Activated T-helper 1 cell treated with anti-CD3 and anti-CD28 coated beads, Interleukin-2, amount 50 U/mL, for 16 hours (primary cell): Measurements from ENCODE around the gene DAPK2.

ENCODE experiments used
- DNase-seq, 2 donors: peaks; one replicate each; pipeline ENCODE4 v3.0.0-alpha.2; 2020; ENCODE audit warnings: low read depth in 1 of 2, low spot score in 1 of 2

Gene DAPK2

DNA sequence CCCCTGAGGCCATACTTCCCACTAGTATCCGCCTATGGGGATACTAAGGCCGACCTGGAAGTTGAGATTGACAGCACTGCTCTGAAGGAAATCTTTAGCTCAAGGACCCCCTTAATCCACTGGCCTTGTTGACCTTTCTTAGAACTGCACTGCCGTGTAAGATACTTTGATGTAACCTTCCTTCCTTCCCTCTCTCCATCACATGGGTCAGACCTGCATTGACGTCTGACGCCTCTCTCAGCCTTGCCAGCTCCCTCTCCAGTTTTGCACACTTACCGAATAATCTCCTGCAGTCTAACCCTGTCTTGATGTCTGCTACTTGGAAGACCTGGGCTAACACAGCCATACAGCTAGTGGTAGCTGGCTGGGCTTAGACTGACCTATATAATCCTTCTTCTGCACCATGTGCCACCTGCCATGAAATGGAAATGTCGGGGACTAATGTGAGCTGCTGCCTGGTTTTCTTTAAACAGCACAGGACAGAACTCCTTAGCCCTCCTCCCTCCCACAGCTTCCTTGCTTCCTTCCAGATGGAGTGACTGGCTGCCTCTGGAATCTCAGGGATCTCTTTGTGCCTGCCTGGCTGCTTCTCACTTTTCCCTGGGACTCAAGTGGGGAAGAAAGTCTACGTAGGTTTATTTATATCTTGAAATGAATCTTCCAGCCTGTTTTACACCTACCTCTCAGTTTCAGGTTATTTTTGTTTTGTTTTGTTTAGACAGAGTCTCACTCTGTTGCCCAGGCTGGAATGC lies 173.3 kb downstream of the DAPK2 start:
- DNase-seq, result no peak

DNA sequence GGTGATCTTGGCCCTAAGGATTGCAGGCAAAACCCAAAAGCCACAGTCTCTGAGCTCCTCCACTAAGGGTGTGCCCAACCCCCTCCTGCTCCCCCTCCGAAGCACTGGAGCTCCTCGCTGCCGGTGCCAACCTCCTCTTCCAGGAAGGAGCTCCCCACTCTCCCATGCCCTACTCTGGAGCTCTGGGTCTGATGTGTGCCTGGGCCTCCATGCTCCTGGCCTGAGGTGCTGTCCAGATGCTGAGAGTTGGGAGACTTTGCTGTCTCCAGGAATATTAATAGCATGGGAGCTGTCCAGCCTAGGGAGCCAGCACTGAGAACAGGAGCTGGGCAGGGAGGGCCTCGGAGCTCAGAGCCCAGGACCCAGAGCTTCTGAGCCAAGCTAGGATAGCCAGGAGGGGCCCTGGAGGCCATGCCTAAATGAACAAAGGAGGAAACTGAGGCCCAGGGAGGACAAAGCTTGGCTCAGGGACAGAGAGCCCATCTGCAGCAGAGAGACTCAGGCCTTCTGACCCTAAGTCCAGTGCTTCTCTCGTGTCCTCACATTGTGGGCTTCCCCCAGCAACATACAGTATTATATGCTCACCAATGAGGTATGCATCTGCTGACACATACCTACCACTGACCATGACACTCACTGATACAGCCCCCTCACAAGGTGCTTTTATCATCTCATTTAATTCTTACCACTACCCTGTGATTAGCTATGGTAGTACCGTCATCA lies 175.6 kb downstream of the DAPK2 start:
- no peak for DNase-seq

DNA sequence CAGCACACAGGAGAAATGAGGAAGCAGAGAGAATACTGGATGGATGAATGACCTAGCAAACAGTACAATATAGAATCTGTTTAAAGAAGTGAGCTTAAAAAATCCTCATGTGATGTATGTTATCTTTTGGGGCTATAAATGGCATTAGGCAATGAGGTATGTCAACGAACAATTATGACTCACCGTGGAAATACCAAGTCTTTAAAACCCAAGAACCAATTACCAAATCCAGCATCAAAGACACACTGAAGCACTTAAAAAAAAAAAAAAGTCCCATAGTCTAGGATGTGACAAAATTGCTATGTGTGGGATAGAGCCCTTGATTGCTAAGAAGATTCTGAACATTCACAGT lies 176.3 kb downstream of the DAPK2 start:
- no peak for DNase-seq

DNA sequence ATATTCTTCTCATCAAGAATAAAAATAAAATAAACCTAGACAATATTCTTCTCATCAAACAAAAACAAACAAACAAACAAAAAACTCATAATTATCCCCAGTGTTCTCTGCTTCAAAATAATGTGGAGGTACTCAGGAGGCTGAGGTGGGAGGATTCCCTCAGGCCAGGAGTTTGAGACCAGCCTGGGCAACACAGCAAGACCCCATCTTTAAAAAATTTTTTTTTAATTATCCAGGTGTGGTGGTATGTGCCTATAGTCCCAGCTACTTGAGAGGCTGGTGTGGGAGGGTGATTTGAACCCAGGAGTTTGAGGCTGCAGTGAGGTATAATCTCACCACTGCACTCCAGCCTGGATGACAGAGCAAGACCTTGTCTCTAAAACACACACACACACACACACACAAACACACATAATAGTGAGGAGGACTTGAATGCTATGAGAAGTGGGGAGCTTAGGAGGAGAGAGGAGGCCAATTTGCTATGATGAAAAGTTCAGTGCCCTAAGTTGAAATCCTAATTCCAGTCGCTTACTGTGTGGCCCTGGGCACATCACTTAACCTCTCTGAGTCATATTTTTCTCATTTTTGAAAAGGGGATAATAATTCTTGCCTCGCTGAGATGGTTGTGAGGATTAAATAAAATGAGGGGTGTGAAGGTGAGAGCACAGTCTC lies 176.8 kb downstream of the DAPK2 start:
- no peak for DNase-seq

DNA sequence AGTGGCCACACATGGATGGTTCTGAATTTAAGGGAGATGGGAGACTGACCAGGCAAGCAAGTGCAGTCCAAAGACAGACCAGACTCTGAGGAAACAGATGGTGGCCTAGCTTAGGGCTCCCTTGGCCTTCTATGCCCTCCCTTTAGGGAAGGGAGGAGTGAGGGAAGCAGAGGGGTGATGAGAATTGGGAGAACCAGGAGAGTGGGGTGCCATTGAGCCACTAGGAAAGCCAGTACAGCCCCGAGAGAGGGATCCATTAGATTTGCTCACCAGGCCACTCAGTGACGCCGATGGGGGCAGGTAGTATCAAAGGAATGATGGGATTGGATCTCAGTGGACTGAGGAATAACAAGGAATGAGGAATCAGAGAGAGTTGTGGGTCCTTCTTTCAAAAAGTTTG lies 182.1 kb downstream of the DAPK2 start:
- DNase-seq, result no peak

DNA sequence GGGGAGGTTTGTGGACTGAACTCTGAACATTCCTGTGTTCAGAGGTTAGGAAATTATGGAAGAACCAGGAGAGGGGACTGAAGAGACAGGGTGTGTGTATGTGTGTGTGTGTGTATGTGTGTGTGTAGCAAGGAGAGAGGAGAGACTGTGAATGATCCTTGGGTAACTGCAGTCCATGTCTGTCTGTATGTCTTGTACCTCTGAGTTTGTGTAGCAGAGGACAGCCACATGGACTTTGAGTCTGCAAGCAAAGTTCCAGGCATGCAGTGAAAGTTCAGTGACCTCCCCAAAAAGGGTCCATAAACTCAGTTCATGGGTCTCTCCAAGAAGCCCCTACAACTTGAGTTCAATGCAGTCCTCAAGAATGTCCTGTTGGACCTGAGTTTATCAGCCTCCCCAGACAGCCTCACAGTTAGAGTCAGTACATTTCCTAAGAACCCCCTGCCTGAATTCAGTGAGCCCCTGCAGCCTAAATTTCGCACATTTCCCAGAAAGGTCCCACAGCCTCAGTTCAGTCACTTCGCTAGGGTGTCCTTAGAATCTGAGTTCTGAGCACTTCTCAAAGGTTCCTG lies 184.3 kb downstream of the DAPK2 start:
- no peak for DNase-seq

DNA sequence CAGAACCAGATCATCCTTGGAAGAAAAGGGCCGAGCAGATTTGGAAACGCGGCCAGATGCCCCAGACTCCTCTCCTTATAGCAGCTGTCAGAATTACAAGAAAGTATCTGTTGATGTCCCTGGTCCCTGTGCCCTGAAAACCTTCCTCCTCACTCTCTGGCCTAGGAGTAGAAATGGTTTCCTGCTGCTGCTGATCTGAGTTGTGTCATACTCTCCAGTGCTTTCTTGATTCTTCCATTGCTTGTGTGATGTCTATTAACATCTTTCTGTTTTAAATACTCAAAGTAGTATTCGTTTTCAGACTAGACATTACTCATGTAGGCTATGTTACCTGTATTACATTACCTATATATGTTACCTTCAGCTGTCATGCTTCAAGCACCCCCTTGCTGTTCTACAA lies 185.7 kb downstream of the DAPK2 start:
- DNase-seq, result no peak

DNA sequence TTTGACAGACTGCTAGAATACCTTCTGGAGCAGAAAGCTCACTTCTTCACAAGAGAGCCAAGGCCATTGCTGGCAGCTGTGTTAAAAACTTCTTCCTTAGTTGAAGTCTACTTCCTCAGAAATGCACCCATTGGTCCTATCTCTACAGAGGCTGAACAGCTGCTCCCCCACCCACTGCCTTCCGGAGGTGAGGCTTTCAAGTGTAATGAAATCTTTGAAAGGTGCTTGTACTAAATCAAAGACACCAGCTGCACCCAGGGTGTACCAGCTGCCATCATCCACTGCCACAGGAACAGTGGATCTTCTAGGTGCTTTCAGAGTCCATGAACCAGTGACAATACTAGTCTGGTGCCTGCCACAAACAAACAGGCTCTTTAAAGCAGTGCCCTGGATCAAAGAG lies 186.1 kb downstream of the DAPK2 start:
- DNase-seq, result peak; percentile 10 to 39

DNA sequence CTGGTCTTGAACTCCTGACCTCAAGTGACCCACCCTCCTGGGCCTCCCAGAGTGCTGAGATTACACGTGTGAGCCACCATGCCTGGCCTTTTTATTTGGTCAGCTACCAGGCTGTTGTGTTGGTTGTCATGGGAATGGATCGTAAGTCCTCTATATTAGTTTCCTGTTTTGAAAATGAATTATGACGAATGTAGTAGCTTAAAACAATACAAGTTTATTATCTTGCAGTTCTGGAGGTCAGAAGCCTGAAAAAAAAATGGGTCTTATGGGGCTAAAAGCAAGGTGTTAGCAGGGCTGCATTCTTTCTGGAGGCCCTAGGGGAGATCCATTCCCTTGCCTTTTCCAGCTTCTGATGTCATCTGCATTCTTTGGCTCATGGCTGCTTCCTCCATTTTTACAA lies 187.4 kb downstream of the DAPK2 start:
- no peak for DNase-seq

DNA sequence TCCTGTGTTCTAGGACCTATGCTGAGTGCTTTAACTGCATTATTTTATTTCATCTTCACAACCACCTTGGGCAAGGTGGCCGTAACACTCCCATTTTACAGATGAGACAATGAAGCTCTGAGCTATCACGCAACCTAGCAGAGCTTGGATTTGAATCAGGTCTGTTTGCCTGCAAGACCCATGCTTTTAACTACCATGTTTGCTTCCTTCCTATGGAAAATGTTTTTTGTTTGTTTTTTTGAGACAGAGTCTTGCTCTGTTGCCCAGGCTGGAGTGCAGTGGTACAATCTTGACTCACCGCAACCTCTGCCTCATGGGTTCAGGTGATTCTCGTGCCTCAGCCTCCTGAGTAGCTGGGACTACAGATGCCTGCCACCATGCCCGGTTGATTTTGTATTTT lies 187.8 kb downstream of the DAPK2 start:
- no peak for DNase-seq

DNA sequence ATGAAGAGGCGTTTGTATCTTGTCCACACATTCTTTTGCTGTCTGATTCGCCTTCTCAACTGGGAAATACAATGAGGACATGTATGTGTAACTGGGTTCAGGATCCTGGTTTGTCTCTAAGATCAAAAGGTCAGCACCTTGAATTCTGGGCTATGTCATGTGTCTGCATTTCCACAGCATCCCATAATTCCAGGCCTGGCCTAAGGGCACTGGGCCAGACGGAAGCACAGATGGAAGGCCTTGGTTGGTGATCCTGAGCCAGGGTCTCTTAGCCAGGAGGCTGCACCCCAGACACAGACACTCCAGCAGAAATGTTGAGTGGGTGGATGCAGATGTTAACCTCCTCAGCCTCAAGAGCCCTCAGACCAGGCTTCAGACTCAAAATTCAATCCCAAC lies 188.8 kb downstream of the DAPK2 start:
- no peak for DNase-seq
